ENCODE results near the gene NAV2. TPM values are rescaled to one million over a fixed set of nuclear protein-coding genes. Genes with fewer than 3 reads are reported as not detected.

Gene NAV2
- total and polyA plus RNA-seq, 4 experiments from 2014 or later: 1.1 to 6.2 (median 4.2) TPM; not detected in 1

- peaks cover 2% of the 10 kb centered on the region in 2 donors for H3K27me3 Mint-ChIP-seq
- Histone ChIP-seq H3K27me3 (ENCODE audit: insufficient read depth, low read length) (no peaks in the 10 kb centered on the region), H3K4me3 (ENCODE audit: low read length in 2 of 2) (no peak overlapping the region), H3K27ac (ENCODE audit: low read depth, low read length) (no peak overlapping the region), H3K4me1 (ENCODE audit: insufficient read depth, low read length) (peaks cover under 1% of the 10 kb centered on the region), H3K9me3 (ENCODE audit: control insufficient read depth in 1 of 2, low read length in 2 of 2) (no peaks in the 10 kb centered on the region), H3K36me3 (ENCODE audit: insufficient read depth, low read length) (no peaks in the 10 kb centered on the region)
- no peak overlapping the region for H3K27ac Mint-ChIP-seq
- ChIA-PET POLR2A (ENCODE audit: partially characterized antibody) (no interaction called here), CTCF (ENCODE audit: partially characterized antibody) (no interaction called here)
- peaks cover 4 to 21% (median 9%) of the 10 kb centered on the region in 4 donors for H3K4me1 Mint-ChIP-seq
- no peaks in the 10 kb centered on the region for H3K9me3 Mint-ChIP-seq
- intact Hi-C loops (cut with micrococcal nuclease): no loop called here
- DNase-seq: no peak
- H3K36me3 Mint-ChIP-seq: no peaks in the 10 kb centered on the region
- H3K4me3 Mint-ChIP-seq: no peak overlapping the region
Measured at GRCh38 chr11:19968860-19969259, 256.2 kb downstream of the NAV2 start.

- H3K27ac Mint-ChIP-seq: no peak overlapping the region
- H3K27ac ChIP-seq (ENCODE audit: low read depth, low read length): no peak overlapping the region
- H3K27me3 Mint-ChIP-seq: peaks cover 2% of the 10 kb centered on the region in 2 donors
- CTCF ChIA-PET (ENCODE audit: partially characterized antibody): no interaction called here
- H3K4me3 Mint-ChIP-seq: peak overlapping the region in 1 of 8 donors; percentile 11
- POLR2A ChIA-PET (ENCODE audit: partially characterized antibody): no interaction called here
- intact Hi-C loops (cut with micrococcal nuclease): no loop called here
- H3K9me3 ChIP-seq (ENCODE audit: control insufficient read depth in 1 of 2, low read length in 2 of 2): no peaks in the 10 kb centered on the region
- peaks cover 2 to 16% (median 7%) of the 10 kb centered on the region in 4 donors for H3K4me1 Mint-ChIP-seq
- no peaks in the 10 kb centered on the region for H3K36me3 ChIP-seq (ENCODE audit: insufficient read depth, low read length)
- no peaks in the 10 kb centered on the region for H3K9me3 Mint-ChIP-seq
- H3K4me1 ChIP-seq (ENCODE audit: insufficient read depth, low read length): no peaks in the 10 kb centered on the region
- no peaks in the 10 kb centered on the region for H3K36me3 Mint-ChIP-seq
- H3K4me3 ChIP-seq (ENCODE audit: low read length in 2 of 2): no peak overlapping the region
- H3K27me3 ChIP-seq (ENCODE audit: insufficient read depth, low read length): no peaks in the 10 kb centered on the region
- no peak for DNase-seq
Measured at GRCh38 chr11:19970944-19971343, 258.3 kb downstream of the NAV2 start.

GRCh38 chr11:19972091-19972490 is 259.5 kb downstream of the NAV2 start:
- intact Hi-C loops (cut with micrococcal nuclease): no loop called here
- H3K27ac Mint-ChIP-seq: no peak overlapping the region
- CTCF ChIA-PET (ENCODE audit: partially characterized antibody): no interaction called here
- H3K9me3 Mint-ChIP-seq: no peaks in the 10 kb centered on the region
- no peaks in the 10 kb centered on the region for H3K27me3 ChIP-seq (ENCODE audit: insufficient read depth, low read length)
- no peak overlapping the region for H3K4me3 ChIP-seq (ENCODE audit: low read length in 2 of 2)
- H3K4me1 ChIP-seq (ENCODE audit: insufficient read depth, low read length): no peaks in the 10 kb centered on the region
- H3K4me3 Mint-ChIP-seq: no peak overlapping the region
- H3K36me3 Mint-ChIP-seq: no peaks in the 10 kb centered on the region
- no peak overlapping the region for H3K27ac ChIP-seq (ENCODE audit: low read depth, low read length)
- no peaks in the 10 kb centered on the region for H3K9me3 ChIP-seq (ENCODE audit: control insufficient read depth in 1 of 2, low read length in 2 of 2)
- H3K27me3 Mint-ChIP-seq: peaks cover 0 to 2% of the 10 kb centered on the region in 2 donors
- POLR2A ChIA-PET (ENCODE audit: partially characterized antibody): no interaction called here
- no peaks in the 10 kb centered on the region for H3K36me3 ChIP-seq (ENCODE audit: insufficient read depth, low read length)
- peaks cover 2 to 16% (median 7%) of the 10 kb centered on the region in 4 donors for H3K4me1 Mint-ChIP-seq
- DNase-seq: no peak

GRCh38 chr11:19972651-19973050 is 260.0 kb downstream of the NAV2 start:
- H3K4me3 Mint-ChIP-seq: no peak overlapping the region
- ChIA-PET CTCF (ENCODE audit: partially characterized antibody) (no interaction called here), POLR2A (ENCODE audit: partially characterized antibody) (no interaction called here)
- Histone ChIP-seq H3K9me3 (ENCODE audit: control insufficient read depth in 1 of 2, low read length in 2 of 2) (no peaks in the 10 kb centered on the region), H3K27me3 (ENCODE audit: insufficient read depth, low read length) (no peaks in the 10 kb centered on the region), H3K36me3 (ENCODE audit: insufficient read depth, low read length) (no peaks in the 10 kb centered on the region), H3K4me3 (ENCODE audit: low read length in 2 of 2) (no peak overlapping the region), H3K4me1 (ENCODE audit: insufficient read depth, low read length) (no peaks in the 10 kb centered on the region), H3K27ac (ENCODE audit: low read depth, low read length) (no peak overlapping the region)
- peaks cover 0 to 2% of the 10 kb centered on the region in 2 donors for H3K27me3 Mint-ChIP-seq
- H3K9me3 Mint-ChIP-seq: no peaks in the 10 kb centered on the region
- peaks cover 2 to 16% (median 7%) of the 10 kb centered on the region in 4 donors for H3K4me1 Mint-ChIP-seq
- H3K36me3 Mint-ChIP-seq: no peaks in the 10 kb centered on the region
- no peak for DNase-seq
- intact Hi-C loops (cut with micrococcal nuclease): no loop called here
- H3K27ac Mint-ChIP-seq: no peak overlapping the region

- no peak for DNase-seq
- Histone ChIP-seq H3K27ac (ENCODE audit: low read depth, low read length) (no peak overlapping the region), H3K27me3 (ENCODE audit: insufficient read depth, low read length) (no peaks in the 10 kb centered on the region), H3K9me3 (ENCODE audit: control insufficient read depth in 1 of 2, low read length in 2 of 2) (no peaks in the 10 kb centered on the region), H3K4me1 (ENCODE audit: insufficient read depth, low read length) (no peaks in the 10 kb centered on the region), H3K4me3 (ENCODE audit: low read length in 2 of 2) (no peak overlapping the region), H3K36me3 (ENCODE audit: insufficient read depth, low read length) (no peaks in the 10 kb centered on the region)
- no peaks in the 10 kb centered on the region for H3K9me3 Mint-ChIP-seq
- ChIA-PET POLR2A (ENCODE audit: partially characterized antibody) (no interaction called here), CTCF (ENCODE audit: partially characterized antibody) (no interaction called here)
- H3K4me3 Mint-ChIP-seq: no peak overlapping the region
- peaks cover 2 to 16% (median 7%) of the 10 kb centered on the region in 4 donors for H3K4me1 Mint-ChIP-seq
- peaks cover 0 to 2% of the 10 kb centered on the region in 2 donors for H3K27me3 Mint-ChIP-seq
- H3K36me3 Mint-ChIP-seq: no peaks in the 10 kb centered on the region
- intact Hi-C loops (cut with micrococcal nuclease): no loop called here
- H3K27ac Mint-ChIP-seq: no peak overlapping the region
Measured at GRCh38 chr11:19973136-19973635, 260.5 kb downstream of the NAV2 start.

GRCh38 chr11:19974886-19975285 is 262.2 kb downstream of the NAV2 start:
- Mint-ChIP-seq H3K27me3 (peaks cover 0 to 2% of the 10 kb centered on the region in 2 donors), H3K9me3 (no peaks in the 10 kb centered on the region), H3K27ac (no peak overlapping the region), H3K36me3 (no peaks in the 10 kb centered on the region), H3K4me1 (peaks cover 2 to 16% (median 7%) of the 10 kb centered on the region in 4 donors), H3K4me3 (no peak overlapping the region)
- POLR2A ChIA-PET (ENCODE audit: partially characterized antibody): no interaction called here
- Histone ChIP-seq H3K27me3 (ENCODE audit: insufficient read depth, low read length) (no peaks in the 10 kb centered on the region), H3K36me3 (ENCODE audit: insufficient read depth, low read length) (no peaks in the 10 kb centered on the region), H3K4me3 (ENCODE audit: low read length in 2 of 2) (no peak overlapping the region), H3K4me1 (ENCODE audit: insufficient read depth, low read length) (no peaks in the 10 kb centered on the region), H3K27ac (ENCODE audit: low read depth, low read length) (no peak overlapping the region), H3K9me3 (ENCODE audit: control insufficient read depth in 1 of 2, low read length in 2 of 2) (no peaks in the 10 kb centered on the region)
- CTCF ChIA-PET (ENCODE audit: partially characterized antibody): no interaction called here
- intact Hi-C loops (cut with micrococcal nuclease): no loop called here
- no peak for DNase-seq

GRCh38 chr11:19975414-19975990 is 262.9 kb downstream of the NAV2 start:
- Histone ChIP-seq H3K4me1 (ENCODE audit: insufficient read depth, low read length) (no peaks in the 10 kb centered on the region), H3K4me3 (ENCODE audit: low read length in 2 of 2) (no peak overlapping the region), H3K9me3 (ENCODE audit: control insufficient read depth in 1 of 2, low read length in 2 of 2) (no peaks in the 10 kb centered on the region), H3K27ac (ENCODE audit: low read depth, low read length) (no peak overlapping the region), H3K36me3 (ENCODE audit: insufficient read depth, low read length) (no peaks in the 10 kb centered on the region), H3K27me3 (ENCODE audit: insufficient read depth, low read length) (no peaks in the 10 kb centered on the region)
- no peak overlapping the region for H3K27ac Mint-ChIP-seq
- ChIA-PET CTCF (ENCODE audit: partially characterized antibody) (no interaction called here), POLR2A (ENCODE audit: partially characterized antibody) (no interaction called here)
- DNase-seq: no peak
- H3K4me1 Mint-ChIP-seq: peaks cover 2 to 9% (median 7%) of the 10 kb centered on the region in 4 donors
- no peaks in the 10 kb centered on the region for H3K9me3 Mint-ChIP-seq
- peaks cover 0 to 2% of the 10 kb centered on the region in 2 donors for H3K27me3 Mint-ChIP-seq
- no peaks in the 10 kb centered on the region for H3K36me3 Mint-ChIP-seq
- intact Hi-C loops (cut with micrococcal nuclease): no loop called here
- no peak overlapping the region for H3K4me3 Mint-ChIP-seq

Data from CD4-positive, alpha-beta memory T cell (primary cell).